Osteoblast (primary cell): Measurements from ENCODE around the gene RCOR2. TPM values are rescaled to one million over a fixed set of nuclear protein-coding genes. Genes with fewer than 3 reads are reported as not detected.

Experiments
- DNase-seq: peaks from one replicate; pipeline ENCODE4 v3.0.0; 2011; ENCODE audit warnings: low spot score, mixed read lengths; ENCODE audit not compliant: insufficient read length; ENCODE audit errors: missing footprints
- H2AFZ ChIP-seq: 2 replicates; pipeline ENCODE4 v1.6.0; 2011; ENCODE audit warnings: mild to moderate bottlenecking, low read length
- H3K27ac ChIP-seq: 2 replicates; pipeline ENCODE4 v1.5.1; 2011; ENCODE audit warnings: mild to moderate bottlenecking, low read depth, low read length, moderate library complexity
- H3K27me3 ChIP-seq: 2 replicates; pipeline ENCODE4 v1.6.0; 2012; ENCODE audit warnings: mild to moderate bottlenecking, control low read depth, inconsistent platforms, low read length, moderate library complexity; ENCODE audit not compliant: insufficient read depth
- H3K36me3 ChIP-seq: 2 replicates; pipeline ENCODE4 v1.5.1; 2011; ENCODE audit warnings: mild to moderate bottlenecking, low read length, control low read depth, moderate library complexity; ENCODE audit not compliant: insufficient read depth
- H3K4me1 ChIP-seq: 2 replicates; pipeline ENCODE4 v1.5.1; 2011; ENCODE audit warnings: mild to moderate bottlenecking, low read length, control low read depth, moderate library complexity; ENCODE audit not compliant: insufficient read depth
- H3K4me2 ChIP-seq: 2 replicates; pipeline ENCODE4 v1.6.0; 2011; ENCODE audit warnings: mild to moderate bottlenecking, low read length; ENCODE audit not compliant: insufficient read depth
- H3K4me3 ChIP-seq: fragments of 200-600 bp; sonication (generic); 3 replicates; pipeline ENCODE4 v1.5.1; 2012; ENCODE audit warnings: mild to moderate bottlenecking, low read length, inconsistent platforms; ENCODE audit not compliant: insufficient read depth
- H3K79me2 ChIP-seq: 2 replicates; pipeline ENCODE4 v1.6.0; 2012; ENCODE audit warnings: mild to moderate bottlenecking, low read length, control low read depth, inconsistent platforms; ENCODE audit not compliant: insufficient read depth
- H3K9me3 ChIP-seq: 2 replicates; pipeline ENCODE4 v1.5.1; 2011; ENCODE audit warnings: low read depth, low read length, control low read depth
- H4K20me1 ChIP-seq: 2 replicates; pipeline ENCODE4 v1.6.0; 2012; ENCODE audit warnings: mild to moderate bottlenecking, low read length, control low read depth; ENCODE audit not compliant: insufficient read depth
- CTCF ChIP-seq: IDR thresholded peaks from 2 replicates; pipeline ENCODE4 v1.5.1; 2011; ENCODE audit warnings: mild to moderate bottlenecking, low read depth, low read length, moderate library complexity; ENCODE audit errors: extremely low read depth
- total RNA-seq: library from RNA; depleted of rRNA; stranded (reverse); fragments of >200 nt; gene quantifications from 2 replicates; pipeline ENCODE4 v1.2.3, GENCODE V29; 2012

The RCOR2 gene
- total RNA-seq, 1 donor = under 0.01 TPM

- Histone ChIP-seq H3K27me3 (no peaks in the 10 kb centered on the region), H3K27ac (no peak overlapping the region), H3K4me1 (peaks cover 15% of the 10 kb centered on the region), H2AFZ (no peak overlapping the region), H3K9me3 (no peaks in the 10 kb centered on the region), H3K36me3 (no peaks in the 10 kb centered on the region), H3K79me2 (no peaks in the 10 kb centered on the region), H3K4me2 (no peak overlapping the region), H4K20me1 (no peaks in the 10 kb centered on the region), H3K4me3 (no peak overlapping the region)
- no peak for TF ChIP-seq CTCF
- DNase-seq = peak; percentile 73
Measured at GRCh38 chr11:63922673-63923192, 5.8 kb upstream of the RCOR2 start.

- no peak overlapping the region for H2AFZ ChIP-seq
- no peaks in the 10 kb centered on the region for H3K79me2 ChIP-seq
- no peak overlapping the region for H3K4me2 ChIP-seq
- H4K20me1 ChIP-seq = no peaks in the 10 kb centered on the region
- H3K27ac ChIP-seq = no peak overlapping the region
- no peaks in the 10 kb centered on the region for H3K9me3 ChIP-seq
- no peaks in the 10 kb centered on the region for H3K27me3 ChIP-seq
- peaks cover 20% of the 10 kb centered on the region for H3K4me1 ChIP-seq
- no peaks in the 10 kb centered on the region for H3K36me3 ChIP-seq
- no peak overlapping the region for H3K4me3 ChIP-seq
- peak; percentile 83 for DNase-seq
- TF ChIP-seq CTCF = peak; percentile 30
Measured at GRCh38 chr11:63920939-63921417, 4.0 kb upstream of the RCOR2 start.

- Histone ChIP-seq H4K20me1 (no peaks in the 10 kb centered on the region), H2AFZ (no peak overlapping the region), H3K4me2 (peak overlapping the region; percentile 32), H3K79me2 (no peaks in the 10 kb centered on the region), H3K36me3 (no peaks in the 10 kb centered on the region), H3K4me3 (no peak overlapping the region), H3K27me3 (no peaks in the 10 kb centered on the region), H3K9me3 (no peaks in the 10 kb centered on the region), H3K4me1 (peaks cover 20% of the 10 kb centered on the region), H3K27ac (no peak overlapping the region)
- peak; percentile 92 for DNase-seq
- TF ChIP-seq CTCF = no peak
Measured at GRCh38 chr11:63920126-63920938, 3.4 kb upstream of the RCOR2 start.

GRCh38 chr11:63919267-63920125 lies 2.5 kb upstream of the RCOR2 start:
- Histone ChIP-seq H3K9me3 (no peaks in the 10 kb centered on the region), H3K4me3 (peak overlapping the region; percentile 40), H3K36me3 (no peaks in the 10 kb centered on the region), H3K79me2 (no peaks in the 10 kb centered on the region), H3K4me1 (peaks cover 20% of the 10 kb centered on the region), H2AFZ (peak overlapping the region; percentile 41), H3K27me3 (no peaks in the 10 kb centered on the region), H3K27ac (no peak overlapping the region), H3K4me2 (peak overlapping the region; percentile 32), H4K20me1 (peaks cover 5% of the 10 kb centered on the region)
- peak; percentile 85 for DNase-seq
- TF ChIP-seq CTCF = no peak
